Left ventricle myocardium superior (tissue), 1 donor: ENCODE data around the gene HSD11B1. TPM values are rescaled to one million over a fixed set of nuclear protein-coding genes. Genes with fewer than 3 reads are reported as not detected.
"Not testable (repeated sequence)": the region's sequence is repeated elsewhere in the genome, so short reads cannot be mapped to it uniquely, and the experiment has no call there.

Experiments
- ATAC-seq: fragments of 200-7000 bp; cut with Tn5 transposase; one replicate; pipeline ENCODE4 v1.9.1; 2020; ENCODE audit warnings: mild to moderate bottlenecking, moderate library complexity
- DNase-seq: peaks from one replicate; pipeline ENCODE4 v3.0.0-alpha.2; 2020
- intact Hi-C: fragments of 100-400 bp; cut with micrococcal nuclease; formaldehyde crosslinking; loops from one replicate; pipeline ENCODE4 v1.11.0; 2022
- total RNA-seq: library from RNA; stranded (reverse); fragmentation: NEBNext Ultra II Directional; extraction: Animal tissue kit (Norgen Biotek cat#: 25700); gene quantifications from one replicate; pipeline ENCODE4 v1.2.1, GENCODE V29; 2021
- donor health status: DM: no; HTN: yes; CAD: no; lungs with severe emphysema.

Gene HSD11B1
- total RNA-seq, 1 donor from 2014 or later: 2.8 TPM

DNA sequence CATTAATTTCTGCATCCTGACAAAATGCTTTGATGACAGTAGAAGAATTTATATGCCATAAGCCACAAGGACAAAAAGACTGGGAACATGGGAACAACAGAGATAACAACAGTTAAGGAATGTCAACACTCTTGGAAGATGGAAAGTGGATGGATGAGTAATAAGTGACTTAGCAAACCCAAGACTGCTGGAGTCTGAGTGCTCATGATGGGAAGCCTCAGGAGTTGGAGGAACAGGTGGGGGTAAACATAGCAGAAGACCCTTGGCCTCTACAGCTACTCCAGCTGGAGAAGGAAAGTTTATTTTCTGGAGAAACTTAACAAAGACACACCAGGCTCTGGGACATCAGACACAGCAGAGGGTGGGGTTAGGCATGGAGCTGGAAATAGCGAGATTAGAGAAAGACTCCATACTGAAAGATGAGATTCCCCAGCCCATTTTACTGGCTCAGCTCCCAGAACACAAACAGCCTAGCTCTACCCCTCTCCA, 15.9 kb upstream of the HSD11B1 start:
- intact Hi-C loops: no loop called here
- DNase-seq (no peak), ATAC-seq (peak; percentile 77)

DNA sequence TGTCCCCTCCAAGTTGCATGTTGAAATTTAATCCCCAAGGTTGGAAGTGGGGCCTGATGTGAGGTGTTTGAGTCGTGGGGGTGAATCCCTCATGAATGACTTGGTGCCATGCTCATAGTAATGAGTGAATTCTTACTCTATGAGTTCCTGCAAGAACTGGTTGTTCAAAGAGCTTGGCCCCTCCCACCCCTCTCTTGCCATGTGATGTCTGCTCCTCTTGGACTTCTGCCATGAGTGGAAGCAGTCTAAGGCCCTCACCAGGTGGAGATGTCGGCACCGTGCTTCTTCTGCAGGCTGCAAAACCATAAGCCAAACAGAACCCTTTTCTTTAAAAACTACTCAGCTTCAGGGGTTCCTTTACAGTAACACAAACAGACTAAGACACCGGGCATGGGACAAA, 15.2 kb upstream of the HSD11B1 start:
- intact Hi-C loops: no loop called here
- ATAC-seq (no peak), DNase-seq (no peak)

DNA sequence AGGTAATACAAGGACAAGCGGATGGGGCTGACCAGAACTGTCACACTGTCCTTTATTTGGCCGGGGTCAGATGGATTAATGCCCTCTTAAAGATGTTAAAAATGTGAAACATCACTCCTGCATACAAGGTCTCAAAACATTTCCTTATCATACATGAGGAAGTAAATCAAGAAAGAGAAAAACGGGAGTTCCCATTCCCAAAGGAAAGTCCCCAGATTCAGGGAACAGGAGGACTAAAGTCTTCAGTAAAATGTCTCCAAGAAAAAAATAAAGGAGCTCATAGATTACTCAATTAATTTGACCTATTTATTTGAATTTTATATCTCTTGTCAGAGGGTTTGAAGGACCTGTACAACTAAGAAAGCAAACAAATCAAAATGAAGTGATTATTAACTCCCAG, 13.4 kb upstream of the HSD11B1 start:
- DNase-seq (no peak), ATAC-seq (no peak)
- intact Hi-C loops: loop anchor here (5.0 to 10.0 kb wide), 4 partner anchors 49 to 114 kb away; no protein-coding TSS in a partner anchor

DNA sequence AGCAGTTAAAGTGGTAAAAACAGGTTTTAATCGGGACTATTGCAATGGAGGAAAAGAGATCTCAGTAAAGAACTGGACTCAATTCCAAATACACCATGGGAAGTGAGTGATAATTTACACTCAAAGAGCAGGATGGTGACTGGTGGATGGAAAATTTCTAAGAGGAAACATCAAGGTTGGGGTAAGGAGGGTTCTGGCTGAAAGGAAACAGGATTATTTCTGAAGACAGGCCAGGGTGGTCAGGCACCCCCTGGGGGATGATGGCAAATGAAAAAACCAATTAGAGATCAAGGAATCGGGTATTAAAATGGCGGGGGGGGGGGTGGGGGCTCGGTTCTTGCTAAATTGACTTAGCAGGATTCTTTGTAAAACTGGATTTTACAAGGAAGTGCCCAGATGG, 12.3 kb upstream of the HSD11B1 start:
- intact Hi-C loops: loop anchor here (5.0 to 10.0 kb wide), 4 partner anchors 50 to 115 kb away; no protein-coding TSS in a partner anchor
- ATAC-seq (no peak), DNase-seq (no peak)

DNA sequence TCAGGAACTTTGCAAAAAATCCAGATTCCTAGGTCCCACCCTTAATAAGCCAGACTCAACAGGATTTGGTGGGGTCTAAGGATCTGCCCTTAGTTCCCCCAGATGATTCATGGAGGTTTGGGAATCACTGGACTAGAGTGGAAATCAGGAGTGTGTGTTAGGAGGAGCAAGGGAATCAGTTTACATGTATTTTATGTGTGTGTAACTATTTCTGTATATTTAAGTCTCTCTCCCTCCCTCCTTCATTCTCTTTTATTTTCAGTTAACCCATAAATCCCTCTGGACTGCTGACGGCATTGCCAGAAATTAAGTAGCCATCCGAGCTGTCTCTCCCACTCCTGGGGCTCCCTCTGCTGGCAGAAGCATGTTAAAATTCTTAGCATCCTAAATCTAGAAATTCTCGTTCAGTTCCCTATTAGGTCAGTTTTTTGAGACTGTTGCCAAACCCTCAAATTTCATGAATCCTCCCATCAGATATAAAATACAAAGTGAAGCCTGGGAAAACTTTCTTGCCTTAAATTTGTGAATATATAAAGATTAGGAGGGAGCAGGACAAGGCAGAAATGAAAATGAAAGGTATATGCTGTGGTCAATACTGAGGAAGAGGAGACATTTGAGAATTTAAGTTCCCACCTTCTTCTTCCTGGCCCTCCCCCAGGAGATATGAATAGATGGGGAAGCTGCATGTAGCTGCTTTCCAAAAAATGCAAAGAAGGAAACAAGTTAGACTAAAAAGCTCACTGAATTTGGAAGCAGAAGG, 11.7 kb upstream of the HSD11B1 start:
- peak; percentile 72 for DNase-seq
- intact Hi-C loops: loop anchor here (5.0 to 10.0 kb wide), 4 partner anchors 51 to 116 kb away; no protein-coding TSS in a partner anchor
- ATAC-seq: peak; percentile 58

DNA sequence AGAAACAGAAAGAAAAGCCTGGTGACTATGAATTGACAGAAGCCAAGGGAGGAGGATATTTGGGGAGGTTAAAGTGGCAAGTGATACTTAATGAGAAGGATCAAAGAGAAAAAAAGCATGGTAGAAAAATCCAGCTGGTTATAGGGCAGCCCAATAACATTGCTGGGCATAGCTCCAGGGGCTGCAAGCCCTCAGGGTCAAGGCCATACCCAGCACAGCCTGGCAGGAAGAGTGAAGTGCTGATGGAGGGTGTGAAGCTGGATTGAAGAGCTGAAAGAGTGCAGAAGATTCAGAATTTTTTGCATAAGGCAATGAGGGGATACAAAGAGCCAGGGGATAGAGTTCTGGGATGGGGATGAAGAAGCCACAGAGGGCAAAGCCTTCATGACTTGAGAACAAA, 8.0 kb upstream of the HSD11B1 start:
- DNase-seq (no peak), ATAC-seq (peak; percentile 50)
- intact Hi-C loops: loop anchor here (10.0 kb wide), 1 partner anchor 48 kb away; no protein-coding TSS in a partner anchor

DNA sequence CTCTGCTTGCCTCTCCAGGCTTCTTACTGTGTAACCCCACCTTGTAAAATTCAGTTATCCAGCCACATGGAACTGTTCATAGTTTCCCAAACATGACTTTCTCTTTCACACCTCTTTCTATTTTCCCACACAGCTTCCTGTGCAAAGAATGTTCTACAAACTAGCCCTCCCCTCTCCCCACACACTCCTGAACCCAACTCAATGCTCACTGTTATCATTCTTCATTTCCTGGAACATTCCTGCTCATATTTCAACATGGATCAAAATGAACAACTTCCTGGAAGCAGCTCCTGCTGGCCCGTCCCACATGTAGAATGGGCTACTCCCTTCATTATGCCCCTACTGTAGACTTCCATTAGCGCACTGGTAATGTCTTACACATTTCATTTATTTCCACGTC, 7.5 kb upstream of the HSD11B1 start:
- no peak for DNase-seq
- no peak for ATAC-seq
- intact Hi-C loops: loop anchor here (10.0 kb wide), 1 partner anchor 48 kb away; no protein-coding TSS in a partner anchor

DNA sequence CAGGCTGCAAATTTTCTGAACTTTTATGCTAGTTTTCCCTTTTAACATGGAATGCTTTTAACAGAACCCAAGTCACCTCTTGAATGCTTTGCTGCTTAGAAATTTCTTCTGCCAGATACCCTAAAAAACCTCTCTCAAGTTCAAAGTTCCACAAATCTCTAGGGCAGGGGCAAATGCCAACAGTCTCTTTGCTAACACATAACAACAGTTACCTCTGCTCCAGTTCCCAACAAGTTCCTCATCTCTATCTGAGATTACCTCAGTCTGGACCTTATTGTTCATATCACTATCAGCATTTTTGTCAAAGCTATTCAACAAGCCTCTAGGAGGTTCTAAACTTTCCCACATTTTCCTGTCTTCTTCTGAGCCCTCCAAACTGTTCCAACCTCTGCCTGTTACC, 4.0 kb upstream of the HSD11B1 start:
- intact Hi-C loops, DNase-seq, ATAC-seq: not testable (repeated sequence)

DNA sequence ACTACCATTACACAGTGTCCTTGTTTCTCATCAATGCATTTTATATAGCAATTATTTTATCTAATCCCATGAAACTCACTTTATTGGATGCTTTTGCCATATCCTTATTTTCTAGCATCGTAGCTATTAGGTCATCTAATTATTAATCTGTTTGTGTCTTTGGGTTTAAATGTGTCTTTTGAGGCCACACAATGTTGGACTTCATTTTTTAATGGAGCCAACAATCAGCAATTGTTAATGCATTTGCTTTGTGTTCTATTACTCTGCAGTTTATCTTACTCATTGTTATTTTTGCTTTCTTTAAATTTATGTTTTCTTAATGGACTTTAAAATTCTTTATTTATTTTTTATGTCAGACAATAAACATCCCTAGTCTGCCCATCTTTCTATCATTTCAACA, 1.8 kb upstream of the HSD11B1 start:
- no peak for ATAC-seq
- intact Hi-C loops: no loop called here
- no peak for DNase-seq

DNA sequence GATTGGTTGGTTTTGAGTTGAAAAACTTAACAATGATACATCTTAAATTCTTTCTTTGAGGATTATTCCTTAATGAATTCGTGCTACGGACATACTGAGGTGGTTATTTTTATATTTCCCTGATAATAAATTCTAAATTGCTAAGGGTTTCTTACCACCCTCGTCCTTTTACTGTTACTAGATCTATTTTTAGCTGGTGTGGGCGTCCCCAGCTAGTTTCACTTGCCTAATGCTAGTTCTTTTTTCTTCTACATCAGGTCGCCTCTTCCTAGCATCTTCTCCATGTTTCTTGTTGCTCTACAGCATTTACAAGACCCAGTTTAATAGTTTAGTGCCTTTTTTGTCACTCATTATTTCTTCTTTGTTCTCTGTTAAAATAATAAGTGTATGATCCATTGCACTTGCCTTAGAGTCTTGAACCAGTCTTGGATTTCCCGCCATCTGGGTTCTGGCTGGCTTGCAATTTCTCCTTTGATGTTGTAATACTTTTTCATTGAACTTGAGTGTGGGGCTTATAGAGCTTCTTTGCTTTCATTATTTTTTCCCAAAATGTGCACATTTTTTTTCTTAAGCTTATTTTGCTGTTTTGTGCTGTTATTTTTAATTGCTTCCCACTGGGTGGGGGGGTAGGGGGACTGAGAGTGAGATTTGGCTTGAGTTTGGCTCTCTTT, 677 bp upstream of the HSD11B1 start:
- intact Hi-C loops: no loop called here
- DNase-seq (no peak), ATAC-seq (peak; percentile 33)

DNA sequence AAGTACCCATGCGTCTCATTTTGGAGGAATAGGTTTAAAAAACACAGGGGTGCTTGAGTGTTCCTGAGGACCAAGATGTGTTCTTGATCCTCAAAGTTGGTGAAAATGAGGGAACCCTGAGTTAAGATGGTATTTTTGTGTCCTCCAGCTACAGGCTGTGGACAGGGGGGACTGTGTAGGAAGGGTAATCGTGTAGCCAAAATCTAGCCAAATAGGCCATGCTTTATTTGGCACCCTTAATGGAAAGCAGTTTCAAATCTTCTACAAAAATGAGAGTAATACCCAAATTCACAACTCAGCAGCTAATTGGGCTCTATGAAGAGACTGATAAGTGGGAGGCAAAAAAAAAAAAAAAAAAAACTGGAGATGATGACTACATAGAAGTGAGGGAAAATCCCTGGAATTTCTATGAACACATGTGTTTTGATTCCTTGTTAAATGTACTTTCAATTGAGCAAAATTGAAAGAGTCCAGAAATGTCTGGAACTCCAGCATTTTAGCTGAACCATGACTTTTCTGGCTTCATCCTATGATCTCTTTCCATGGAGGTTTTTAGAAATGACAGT, 470 bp downstream of the HSD11B1 start:
- ATAC-seq (peak; percentile 71), DNase-seq (no peak)
- intact Hi-C loops: no loop called here

DNA sequence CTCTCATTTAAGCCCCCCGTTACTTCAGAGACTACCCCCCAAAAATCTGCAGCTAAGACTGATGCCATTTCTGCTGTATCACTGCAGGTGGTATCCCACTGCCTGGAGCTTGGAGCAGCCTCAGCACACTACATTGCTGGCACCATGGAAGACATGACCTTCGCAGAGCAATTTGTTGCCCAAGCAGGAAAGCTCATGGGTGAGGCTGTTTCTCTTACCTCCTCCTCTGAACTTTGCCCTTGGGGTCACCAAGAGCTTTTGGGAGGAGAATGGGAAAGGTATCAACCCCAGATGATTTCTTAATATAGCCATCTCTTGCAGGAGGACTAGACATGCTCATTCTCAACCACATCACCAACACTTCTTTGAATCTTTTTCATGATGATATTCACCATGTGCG, 2.0 kb downstream of the HSD11B1 start:
- ATAC-seq: no peak
- no peak for DNase-seq
- intact Hi-C loops: no loop called here

DNA sequence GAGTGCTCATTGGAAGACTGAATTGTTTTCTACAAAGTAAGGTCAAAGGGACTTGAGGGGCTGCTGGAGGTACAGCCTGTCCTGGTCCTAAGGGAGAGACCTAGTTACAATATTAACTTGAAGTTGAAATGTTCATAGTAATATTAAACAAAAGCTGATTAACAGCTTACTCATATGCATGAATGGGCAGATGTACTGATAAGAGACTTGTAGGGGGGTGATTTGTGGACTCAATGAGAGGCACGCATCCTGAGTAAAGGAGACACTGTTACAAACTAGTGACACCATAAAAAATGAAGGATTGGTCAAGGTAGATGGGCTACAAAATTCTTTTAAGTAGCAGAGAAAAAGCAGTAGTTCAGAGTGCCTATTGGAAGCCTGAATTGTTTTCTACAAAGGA, 2.7 kb downstream of the HSD11B1 start:
- ATAC-seq: no peak
- DNase-seq: no peak
- intact Hi-C loops: no loop called here

DNA sequence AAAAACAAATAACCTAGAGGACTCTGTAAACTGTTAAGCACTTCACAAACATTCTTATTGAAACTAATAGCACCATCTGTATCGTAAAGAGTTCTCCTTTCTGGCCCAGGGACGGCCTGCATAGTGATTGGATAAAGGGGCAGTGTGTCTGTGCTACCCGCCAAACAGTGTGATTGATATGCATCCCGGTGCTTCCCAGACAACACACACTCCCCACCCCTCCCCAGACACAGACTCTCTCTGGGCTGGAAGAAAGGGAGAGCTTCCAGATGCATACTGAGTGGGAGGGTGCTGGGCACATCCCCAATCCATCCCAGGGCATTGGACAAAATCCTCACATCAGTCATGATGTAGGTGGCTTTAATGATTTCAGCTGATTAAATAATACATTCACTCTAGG, 3.7 kb downstream of the HSD11B1 start:
- intact Hi-C loops: no loop called here
- DNase-seq (no peak), ATAC-seq (no peak)

DNA sequence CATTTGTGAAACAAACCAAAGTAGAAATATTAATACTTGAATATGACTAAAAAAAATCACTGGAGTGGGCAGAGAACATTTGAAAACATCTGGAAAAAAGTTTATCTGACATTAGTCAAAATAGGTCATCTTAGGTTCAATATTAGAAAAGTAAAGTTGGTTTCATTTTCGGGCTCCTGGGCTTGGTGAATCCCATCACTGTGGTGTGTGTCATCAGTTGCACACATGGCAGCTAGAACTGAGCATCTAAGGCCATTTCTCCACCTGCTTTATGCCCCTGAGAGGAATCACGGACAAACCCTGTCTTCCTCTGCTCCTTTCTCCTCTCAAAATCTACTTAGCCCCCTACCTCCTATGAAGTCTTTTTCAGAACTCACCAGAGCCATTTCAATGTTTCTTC, 5.4 kb downstream of the HSD11B1 start:
- no peak for ATAC-seq
- intact Hi-C loops: no loop called here

DNA sequence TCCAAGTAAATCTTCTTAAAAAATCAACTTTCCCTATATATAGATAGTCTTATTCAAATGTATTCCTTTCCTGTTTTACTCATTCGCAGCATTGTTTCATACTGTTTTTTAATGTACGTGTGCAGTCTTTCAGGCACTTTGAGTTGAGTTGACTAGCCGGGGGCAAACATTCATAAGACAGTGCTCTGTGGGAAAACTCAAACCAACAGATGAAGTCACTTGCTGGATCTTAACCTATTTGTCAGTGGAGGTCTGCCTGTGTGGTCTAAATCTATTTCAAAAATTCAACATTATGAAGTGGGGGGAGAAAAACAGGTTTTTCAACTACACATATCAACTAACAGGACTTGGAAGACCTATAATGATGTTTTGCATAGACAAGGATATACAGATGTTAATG, 6.2 kb downstream of the HSD11B1 start:
- intact Hi-C loops: no loop called here
- no peak for DNase-seq
- no peak for ATAC-seq

More for the DNA sequence above, 5.4 kb downstream of the HSD11B1 start:
- DNase-seq: no peak

DNA sequence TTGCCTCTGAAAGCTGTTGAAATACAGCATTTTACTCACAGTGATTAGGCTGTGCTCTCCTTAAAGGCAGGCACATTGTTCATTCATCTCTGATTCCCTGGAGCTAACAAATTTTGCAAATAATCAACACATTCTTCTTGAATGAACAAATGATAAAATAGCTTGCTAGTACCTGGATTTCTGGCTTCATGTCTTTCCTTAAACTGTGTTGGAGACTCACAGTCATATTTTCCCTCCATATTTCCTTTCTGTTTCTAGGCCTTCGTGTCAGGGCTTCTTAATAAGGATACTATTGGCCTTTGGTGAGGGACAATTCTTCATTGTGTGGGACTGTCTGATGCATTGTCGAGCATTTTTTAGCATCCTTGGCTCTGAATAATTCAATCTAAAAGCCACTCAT, 9.7 kb downstream of the HSD11B1 start:
- intact Hi-C loops: no loop called here
- DNase-seq (no peak), ATAC-seq (no peak)

DNA sequence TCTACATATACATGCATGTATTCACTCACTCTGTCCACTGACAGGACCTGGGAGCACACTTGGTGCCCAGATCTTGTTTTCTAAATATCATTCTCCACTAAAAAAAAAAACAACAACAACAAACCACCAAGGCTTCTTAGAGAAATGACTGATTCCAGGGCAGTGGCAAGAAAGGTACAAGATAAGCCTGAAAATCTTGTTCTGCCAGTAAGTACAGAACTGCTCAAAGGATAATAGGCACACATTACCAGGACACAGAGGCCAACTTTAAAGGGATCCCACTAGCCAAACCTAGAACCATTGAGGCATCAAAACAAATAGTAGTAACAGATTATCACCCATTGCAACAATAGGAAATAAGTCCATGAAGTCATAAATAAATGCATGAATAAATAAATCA, 10.7 kb downstream of the HSD11B1 start:
- intact Hi-C loops: no loop called here
- ATAC-seq: no peak
- no peak for DNase-seq

DNA sequence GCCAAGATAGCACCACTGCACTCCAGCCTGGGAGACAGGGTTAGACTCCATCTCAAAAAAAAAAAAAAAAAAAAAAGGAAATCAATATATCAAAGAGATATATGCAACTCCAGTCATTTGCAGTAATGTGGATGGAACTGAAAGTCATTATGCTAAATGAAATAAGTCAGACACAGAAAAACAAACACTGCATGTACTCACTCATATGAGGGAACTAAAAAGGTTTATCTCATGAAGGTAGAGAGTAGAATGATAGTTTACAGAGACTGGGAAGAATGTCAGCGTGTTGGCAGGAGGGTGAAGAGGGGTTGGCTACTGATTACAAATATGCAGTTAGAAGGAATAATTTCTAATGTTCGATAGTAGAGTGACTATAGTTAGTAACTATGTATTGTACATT, 13.2 kb downstream of the HSD11B1 start:
- ATAC-seq: peak; percentile 59
- no peak for DNase-seq

DNA sequence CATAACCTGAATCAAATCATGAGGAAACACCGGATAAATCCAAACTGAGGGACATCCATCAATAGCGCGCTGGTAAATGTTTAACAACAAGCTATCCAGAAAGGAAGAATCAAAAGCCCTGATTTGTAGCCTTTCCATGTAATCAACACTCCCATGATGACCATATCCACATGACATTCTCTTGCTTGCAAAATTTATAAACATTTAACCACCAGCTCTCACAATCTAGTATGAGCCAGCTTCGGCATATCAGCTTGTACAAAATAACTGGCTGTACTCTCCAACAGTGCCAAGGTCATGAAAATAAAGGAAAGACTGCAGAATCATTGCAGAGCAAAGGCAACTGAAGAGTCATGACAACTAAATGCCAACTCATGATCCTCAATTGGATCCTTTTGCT, 15.7 kb downstream of the HSD11B1 start:
- intact Hi-C loops: no loop called here
- peak; percentile 85 for ATAC-seq
- DNase-seq: no peak

More for the DNA sequence above, 13.2 kb downstream of the HSD11B1 start:
- intact Hi-C loops: no loop called here
